HG03457 (cell line): Measurements from ENCODE around the gene ZNF329.

Experiments used
- ATAC-seq: cut with Tn5 transposase; IDR thresholded peaks from one replicate; pipeline ENCODE4 v1.9.1; 2021; ENCODE audit warnings: moderate number of reproducible peaks; ENCODE audit not compliant: unreplicated experiment

ZNF329 gene

DNA sequence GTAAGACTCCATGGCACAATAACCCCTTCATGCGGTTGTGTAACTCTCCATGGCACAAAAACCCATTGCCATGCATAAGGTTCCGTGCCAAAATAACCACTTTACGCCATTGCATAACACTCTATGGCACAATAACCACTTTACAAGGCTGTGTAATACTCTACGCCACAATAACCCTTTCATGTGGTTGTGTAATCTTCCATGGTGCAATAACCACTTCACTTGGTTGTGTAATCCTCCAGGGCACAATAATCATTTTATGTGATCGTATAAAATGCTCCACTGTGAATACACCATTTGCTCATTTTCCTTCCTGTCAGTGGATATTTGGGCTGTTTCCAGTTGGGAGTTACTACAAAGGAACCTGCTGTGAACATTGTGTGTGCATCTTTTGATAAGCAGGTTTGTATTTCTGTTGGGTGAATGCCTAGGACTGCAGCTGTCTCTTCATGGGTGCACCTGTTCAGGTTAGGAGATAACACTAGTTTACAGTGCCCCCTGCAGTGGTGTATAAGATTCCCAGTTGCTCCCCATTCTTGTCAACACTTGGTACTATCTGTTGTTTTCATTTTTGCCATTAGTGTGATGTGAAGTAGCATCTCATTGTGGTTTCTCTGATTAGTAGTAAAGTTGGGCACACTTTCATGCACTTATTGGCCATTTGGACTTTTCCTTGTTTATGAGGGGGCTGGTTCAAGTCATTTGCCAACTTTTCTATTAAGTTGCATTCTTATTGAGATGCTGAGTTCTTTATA is 31.4 kb downstream of the ZNF329 start:
- ATAC-seq = no peak

DNA sequence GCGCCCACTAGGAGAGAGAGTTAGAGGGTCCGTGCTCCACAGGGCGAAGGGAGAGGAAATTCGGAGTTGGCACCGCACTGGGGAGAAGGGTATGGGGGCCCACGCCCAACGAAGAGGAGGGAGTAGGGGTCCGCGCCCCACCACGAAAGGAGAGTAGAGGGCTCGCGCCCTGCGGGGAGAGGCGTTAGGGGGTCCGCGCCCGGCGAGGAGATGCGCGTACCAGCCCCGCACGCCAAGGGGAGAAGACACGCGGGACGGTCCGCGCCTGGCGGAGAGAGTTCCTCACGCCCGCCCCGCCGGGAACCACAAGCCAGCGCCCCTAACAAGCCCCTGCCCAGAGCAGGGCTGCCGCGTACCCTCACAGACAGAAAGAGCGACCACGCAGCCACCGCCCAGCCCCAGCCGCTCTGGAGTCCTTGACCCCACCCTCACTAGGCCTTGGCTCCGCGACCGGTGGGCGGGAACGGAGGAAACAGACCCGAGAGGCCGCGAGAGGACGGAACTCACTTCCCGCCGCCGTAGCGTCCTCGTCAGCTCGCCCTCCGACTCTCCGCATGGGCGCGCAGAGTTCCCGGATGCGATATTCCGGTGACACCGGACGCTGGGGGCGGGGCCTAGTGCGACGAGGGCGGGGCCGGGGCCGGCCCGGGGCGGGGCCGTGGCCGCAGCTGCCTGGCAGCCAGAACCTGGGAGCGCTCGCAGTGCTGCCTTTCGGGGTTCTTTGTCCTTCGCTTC is 32.6 kb downstream of the ZNF329 start:
- ATAC-seq = no peak

DNA sequence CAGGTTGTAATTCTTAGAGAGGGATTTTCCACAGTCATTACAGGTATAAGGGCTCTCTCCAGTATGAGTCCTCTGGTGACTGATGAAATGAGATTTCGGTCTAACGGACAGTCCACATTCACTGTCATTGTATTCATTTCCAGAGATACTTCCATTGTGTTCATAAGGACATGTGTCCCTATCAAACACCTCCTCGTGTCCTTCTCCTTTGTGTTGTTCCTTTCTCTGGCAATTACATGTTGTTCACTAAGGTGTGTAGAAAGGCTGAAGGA is 42.1 kb downstream of the ZNF329 start:
- no peak for ATAC-seq

DNA sequence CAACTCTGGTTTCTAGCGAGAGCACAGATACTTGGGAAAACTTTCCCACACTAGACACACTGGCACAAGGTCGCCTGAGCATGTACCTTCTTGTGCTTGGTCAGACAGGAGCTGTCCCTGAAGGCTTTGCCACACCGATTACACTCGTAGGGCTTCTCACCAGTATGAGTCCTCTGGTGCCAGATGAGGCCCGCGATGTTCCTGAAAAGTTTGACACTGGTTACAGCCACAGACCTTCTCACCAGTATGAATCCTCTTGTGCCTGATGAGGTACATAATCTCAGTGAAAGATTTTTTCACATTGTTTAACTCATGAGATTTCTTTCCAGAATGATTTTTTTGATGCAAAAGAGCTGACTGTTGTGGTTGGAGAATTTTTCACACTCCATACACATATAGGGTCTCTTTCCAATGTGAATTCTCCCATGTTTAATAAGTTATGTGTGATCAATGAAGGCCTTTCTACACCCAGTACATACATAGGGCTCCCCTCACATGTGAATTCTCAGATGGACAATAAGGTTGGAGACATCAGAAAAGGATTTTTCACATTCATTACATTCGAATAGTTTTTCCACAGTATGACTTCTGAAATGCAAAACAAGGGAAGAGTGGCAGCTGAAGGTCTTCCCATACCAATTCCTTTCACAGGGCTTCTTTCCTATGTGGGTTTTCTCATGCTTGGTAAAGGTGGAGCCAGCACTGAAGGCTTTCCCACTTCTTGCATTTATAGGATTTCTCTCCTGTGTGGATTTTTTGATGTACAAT is 42.6 kb downstream of the ZNF329 start:
- no peak for ATAC-seq

DNA sequence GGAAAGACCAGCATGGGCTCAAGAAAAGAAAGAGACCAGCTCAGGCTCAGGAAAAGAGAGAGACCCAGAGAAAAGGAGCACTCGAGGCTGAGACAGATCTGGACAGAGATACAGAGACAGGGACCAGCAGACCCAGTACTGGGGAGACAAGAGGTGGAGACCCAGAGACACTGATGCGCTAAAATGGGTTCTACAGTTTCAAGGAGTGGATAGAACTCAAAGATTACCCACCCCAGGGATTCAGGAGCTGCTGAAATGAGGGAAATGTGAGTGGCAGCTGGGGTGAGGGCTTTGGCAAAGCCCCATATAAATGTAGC is 51.9 kb downstream of the ZNF329 start:
- no peak for ATAC-seq

DNA sequence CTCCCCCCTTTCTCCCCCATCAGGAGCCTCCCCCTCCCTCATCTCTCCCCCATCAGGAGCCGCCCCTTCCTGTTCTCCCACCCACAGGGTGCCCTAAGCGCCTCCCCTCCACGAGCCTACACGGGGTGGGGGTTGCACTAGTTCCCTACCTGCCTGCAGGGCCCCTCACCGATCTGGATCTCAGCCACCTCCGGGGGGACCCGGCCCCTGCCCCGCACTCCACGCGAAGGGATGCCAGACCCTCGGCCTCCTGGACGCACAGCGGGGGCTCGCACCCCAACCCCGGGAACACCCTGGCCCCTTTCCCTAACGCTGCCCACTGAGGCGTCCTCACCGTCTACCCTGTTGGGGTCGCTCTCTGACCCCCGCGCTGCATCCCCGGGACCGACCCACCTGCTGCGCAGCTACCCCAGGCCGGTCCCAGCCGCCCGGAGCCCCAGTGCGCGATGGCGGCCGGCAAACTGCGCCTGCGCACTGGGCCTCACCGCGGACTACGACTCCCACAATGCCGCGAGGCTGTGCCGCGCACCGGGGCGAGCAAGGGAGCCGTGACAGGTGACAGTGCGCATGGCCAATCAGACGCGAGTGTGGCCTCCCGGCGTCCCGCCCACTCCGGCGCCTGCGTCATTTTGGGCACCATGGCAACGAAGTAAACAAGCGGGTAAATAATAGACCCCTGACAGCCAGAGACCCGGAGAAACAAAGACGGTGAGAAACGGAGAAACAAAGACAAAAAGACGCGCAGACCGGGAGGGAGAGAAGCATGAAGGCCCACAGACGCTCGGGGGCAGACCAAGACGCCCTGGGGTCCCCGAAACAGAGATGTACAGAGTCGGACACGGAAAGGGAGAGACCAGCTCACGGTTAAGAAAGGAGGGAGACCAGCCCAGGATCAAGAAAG is 52.6 kb downstream of the ZNF329 start, which contains the start of gene ZSCAN18:
Gene ZSCAN18, minus strand, starts transcription at position 451 of the 901 bp plus-strand sequence. CDS start 7,964 bp downstream, outside the sequence.
- no peak for ATAC-seq

DNA sequence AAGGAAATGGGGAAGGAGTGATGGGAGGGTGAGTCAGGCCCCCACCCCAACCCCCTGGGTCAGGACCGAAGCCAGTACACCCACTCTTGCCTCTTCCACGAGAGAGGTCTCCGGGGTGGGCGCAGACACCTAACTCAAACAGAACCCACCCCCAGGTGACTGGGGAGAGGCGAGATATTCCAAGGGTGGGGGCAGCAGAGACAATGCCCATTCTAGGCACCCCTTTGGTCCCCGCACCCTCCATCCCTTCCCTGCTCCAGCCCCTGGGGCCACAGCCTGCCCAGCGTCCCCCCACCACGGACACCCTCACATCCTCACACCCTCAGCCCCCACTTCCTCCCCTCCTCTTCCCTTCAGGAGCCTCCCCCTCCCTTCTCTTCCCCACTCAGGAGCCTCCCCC is 53.2 kb downstream of the ZNF329 start:
- no peak for ATAC-seq

DNA sequence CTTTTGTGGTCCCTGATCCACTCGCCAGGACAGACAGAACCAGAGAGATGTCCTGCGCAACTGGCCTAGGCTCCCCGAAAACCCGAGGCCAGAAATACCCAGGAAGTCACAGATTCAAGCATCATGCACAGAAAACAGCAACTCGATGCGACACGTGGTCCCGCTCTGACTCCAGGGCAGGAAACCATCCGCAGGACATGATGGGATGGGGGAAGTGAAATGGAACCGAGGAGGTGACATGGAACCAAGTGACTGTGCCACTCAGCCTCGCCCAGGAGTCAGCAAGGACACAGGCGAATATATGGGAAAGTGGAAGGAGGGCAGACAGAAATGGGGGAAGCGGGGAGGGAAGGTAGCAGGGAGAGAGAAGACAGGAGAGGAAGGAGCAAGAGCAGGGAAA is 53.7 kb downstream of the ZNF329 start:
- no peak for ATAC-seq

DNA sequence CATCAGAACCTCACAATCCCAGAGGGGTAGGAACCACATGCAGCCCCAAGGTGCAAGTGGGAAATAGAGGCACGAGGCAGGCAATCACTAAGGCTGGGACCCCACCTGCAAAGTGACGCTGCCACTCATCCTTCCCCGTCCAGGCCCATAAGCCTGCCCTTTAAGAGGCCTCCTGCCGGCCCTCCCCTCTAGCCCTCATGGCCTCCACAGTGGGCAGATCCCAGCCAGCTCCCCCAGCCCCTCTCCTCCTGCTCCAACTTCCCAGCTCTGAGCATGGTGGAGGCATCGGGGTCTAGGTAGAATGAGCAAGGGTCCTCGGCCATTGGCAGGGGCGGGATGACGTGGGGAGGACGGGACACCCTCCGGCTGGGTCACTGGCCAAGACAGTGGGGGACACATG is 55.3 kb downstream of the ZNF329 start:
- ATAC-seq = no peak

DNA sequence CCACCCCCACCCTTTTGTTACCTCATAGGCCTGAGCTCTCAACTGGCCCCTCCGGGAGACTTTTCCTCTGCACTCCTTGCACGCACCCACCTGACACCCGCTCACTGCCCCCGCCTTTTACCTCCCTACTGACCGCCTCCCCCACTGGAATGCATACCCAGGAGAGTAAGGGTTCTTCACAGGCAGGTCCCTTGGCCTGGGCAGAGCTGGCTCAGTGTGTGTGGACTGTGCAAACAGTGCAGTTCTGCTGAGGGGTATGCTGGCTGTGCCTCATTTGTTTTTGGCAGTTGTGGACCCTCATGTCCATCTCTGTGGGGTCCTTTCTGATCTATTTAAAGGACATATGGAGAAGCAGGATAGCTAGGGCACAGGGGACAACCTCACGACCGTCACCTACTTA is 57.5 kb downstream of the ZNF329 start:
- ATAC-seq = no peak

DNA sequence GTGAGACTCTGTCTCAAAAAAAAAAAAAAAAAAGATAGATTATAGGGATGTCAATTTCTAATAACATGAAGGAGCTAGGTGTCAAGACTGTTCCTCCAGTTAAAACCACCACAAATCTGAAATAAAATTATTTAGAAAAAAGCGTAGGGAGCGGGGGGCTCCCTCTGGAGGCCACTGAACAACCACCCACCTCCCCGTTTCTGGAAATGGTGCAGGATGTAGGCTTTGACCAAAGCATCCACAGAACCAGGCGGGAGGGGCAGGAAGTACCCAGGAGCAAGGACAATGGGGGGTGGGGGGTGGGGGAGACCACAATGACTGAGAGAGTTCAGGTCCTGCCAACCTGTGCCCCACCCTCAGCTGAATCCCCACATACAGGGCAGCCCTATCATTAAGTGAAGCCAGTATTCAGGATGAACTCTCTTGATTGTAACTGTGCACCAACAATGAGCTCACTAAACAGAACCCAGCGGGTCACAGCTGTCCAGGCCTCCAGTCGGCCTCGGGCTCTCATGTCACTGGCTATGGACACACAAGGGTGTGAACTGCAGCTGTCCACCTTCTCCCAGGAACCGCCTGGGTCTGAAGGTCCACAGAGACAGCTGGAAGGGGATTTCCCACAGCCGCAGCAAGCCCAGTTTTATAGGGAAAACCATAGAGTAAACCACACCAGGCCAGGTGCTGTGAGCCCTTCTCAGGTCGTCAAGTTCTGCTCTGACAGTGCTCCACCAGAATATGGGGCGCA is 59.2 kb downstream of the ZNF329 start:
- ATAC-seq = no peak

DNA sequence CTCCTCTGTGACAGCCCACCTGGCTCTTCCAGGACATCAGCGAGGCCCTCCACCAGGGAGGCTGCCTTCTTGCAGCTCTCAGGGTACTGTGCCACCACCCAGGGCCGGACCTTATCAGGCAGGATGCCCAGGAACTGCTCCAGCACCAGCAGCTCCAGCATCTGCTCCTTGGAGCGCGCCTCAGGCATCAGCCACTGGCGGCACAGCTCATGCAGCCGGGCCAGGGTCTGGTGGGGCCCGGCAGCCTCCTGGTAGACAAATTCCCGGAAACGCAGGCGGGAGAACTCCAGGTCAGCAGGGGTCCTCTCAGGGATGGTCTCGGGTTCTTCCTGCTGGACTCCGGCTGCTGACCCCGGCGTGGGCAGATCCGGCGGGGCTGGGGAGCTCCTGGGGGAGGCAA is 60.7 kb downstream of the ZNF329 start:
- ATAC-seq = no peak

DNA sequence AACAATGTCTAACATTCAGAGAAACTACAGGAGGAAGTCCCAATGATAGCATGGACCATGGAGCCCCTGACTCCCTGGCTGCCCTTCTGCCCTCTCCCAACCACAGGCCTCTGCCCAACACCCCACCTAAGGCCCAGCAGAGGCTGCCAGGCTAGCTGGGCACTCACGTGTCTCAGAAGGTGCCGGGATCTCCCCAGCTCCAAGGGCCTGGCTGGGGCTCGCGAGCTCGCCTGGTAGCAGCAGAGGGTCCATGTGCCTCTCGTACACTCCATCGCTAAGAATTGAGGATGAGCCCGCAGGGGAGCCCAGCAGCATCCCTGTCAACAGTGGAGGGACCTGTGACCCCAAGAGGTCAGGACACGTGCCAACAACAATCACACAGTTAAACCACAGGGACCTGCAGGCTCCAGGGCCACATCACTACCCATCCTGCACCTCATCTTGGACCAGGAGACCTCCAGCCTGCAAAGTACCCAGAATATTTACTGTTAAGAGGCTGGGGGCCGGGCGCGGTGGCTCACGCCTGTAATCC is 62.0 kb downstream of the ZNF329 start:
- ATAC-seq = no peak

DNA sequence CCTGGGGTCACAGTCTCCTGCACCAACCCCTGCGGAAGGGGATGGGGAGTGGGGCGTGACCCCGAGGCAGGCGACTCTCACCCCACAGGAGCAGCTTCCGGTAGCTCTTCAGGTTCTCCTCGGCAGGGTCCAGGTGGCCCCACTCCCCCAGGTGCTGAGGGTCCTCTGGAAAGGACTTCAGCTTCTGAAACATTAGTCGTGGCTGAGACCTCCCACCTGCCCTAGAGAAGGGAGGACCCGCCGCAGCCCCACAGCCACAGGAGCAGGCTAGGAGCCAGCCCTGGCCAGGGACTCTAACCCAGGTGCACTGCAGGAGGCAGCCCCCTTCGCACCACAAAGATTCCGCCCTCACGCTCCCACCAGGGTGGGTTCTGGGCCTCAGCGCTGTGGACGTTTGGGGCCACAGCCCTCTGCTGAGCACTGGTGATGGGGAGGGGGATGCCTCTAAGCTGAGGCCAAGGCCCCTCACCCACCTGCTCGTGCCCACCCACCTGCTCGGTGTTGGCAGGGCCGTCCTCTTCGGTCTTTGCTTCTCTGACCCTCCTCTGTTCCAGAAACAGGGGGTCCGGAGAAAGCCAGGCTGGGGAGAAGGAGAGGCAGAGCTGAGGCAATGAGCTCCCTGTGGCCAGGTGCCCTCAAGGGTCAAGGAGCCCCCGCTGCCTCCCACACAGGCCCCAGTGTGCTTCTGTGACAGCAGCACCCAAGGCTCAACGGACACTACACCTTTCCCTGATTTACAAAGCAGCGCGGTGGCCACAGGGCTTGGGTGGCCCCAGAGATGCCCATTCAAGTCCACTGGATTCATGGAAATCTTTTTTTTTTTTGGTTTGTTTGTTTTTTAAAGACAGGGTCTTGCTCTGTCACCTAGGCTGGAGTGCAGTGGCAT is 63.5 kb downstream of the ZNF329 start:
- no peak for ATAC-seq

DNA sequence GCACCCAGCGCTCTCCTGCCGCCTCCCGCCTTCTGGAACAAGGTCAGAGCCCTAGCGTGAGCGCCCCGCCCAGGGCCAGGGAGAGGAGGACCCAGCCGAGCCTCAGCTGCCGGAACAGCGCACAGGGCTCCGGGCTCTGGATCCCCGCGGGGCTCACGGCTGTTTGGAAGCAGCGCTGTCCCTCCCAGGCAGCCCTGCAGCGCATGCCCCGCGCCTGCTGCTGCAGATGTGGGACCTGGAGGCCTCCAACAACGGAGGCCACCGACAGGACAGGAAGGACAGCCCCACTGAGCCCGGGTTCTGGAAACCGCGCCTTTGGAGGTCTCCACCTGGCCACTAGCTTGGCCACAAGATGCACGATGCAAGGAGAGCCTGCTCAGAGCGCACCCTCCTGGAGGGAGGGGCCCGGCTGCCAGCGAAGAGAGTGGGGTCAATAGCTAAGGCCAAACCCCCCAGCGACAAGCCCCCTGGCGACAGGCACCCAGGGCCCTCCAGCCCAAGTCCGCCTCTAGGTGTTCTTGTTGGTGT is 65.2 kb downstream of the ZNF329 start:
- ATAC-seq = no peak

DNA sequence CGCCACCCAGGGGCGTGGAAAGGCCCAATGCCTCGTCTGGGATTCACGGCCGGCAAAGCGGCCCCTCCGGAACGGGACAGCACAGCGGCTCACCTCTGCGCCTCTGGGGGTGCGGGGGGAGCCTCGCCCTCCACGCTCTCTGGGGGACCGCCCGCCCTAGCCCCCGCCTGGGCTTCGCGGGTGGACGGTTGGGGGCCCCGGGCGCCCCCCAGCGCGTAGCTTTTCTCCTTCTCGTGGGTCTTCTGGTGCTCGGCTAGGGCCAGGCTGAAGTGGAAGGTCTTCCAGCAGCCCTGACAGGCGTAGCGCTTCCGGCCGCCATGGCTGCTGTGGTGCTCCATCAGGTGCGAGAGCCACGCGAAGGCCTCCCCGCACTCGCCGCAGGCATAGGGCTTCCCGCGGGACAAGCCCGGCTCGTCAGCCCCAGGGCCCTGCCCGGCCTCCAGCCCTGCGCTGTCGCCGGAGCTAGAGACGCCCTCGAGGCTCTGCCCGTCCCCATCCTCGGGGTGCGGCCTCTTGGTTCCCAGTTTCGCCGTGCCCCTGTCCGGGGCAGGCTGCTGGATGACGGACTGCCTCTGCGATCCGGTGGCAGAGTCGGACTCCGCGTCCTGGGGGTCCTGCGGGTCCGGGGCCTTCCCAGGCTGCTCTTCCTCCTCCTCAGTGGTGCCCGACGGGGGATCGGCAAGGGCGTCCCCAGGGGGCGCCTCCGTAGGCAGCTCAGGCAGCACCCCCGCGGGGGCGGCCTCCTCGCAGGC is 65.8 kb downstream of the ZNF329 start:
- ATAC-seq = no peak

DNA sequence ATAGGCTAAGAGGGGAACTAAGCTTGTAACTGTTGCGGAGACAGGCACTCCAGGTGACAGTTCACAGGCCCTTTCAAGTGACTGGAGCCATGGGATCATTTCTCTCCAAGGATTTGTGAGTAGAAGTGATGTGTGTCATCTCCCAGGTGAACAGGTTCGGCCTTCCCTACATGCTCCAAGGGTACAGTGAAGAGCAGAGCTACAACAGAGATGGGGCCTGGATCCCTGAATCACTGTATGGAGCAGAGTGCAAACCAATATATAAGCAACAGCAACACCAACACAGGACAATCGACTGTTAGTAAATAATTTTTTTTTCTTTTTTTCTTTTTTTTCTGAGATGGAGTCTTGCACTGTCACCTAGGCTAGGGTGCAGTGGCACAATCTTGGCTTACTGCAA is 67.6 kb downstream of the ZNF329 start:
- ATAC-seq = no peak

DNA sequence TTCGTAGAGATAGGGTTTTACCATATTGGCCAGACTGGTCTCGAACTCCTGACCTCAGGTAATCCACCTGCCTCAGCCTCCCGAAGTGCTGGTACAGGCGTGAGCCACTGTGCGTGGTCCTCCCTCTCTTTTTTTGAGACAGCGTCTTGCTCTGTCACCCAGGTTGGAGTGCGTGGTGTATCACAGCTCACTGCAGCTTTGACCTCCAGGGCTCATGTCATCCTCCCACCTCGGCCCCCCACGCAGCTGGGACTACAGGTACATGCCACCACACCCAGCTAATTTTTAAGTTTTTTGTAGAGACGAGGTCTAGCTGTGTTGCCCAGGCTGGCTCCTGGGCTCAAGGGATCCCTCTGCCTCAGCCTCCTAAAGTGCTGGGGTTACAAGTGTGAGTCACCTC is 70.8 kb downstream of the ZNF329 start:
- no peak for ATAC-seq
